Dermis blood vessel endothelial cell (primary cell): ENCODE measurements around the gene SLC2A10. TPM values are rescaled to one million over a fixed set of nuclear protein-coding genes. Genes with fewer than 3 reads are reported as not detected.

Source experiments
- DNase-seq: peaks from one replicate; pipeline ENCODE4 v3.0.0; 2010
- total RNA-seq: library from RNA; depleted of rRNA; stranded (reverse); fragments of >200 nt; gene quantifications from 2 replicates; pipeline ENCODE4 v1.2.3, GENCODE V29; 2014

The SLC2A10 gene
- total RNA-seq, 1 donor from 2014 or later, result 16.7 TPM

GRCh38 chr20:46739431-46740213 lies 30.2 kb downstream of the SLC2A10 start:
- no peak for DNase-seq

GRCh38 chr20:46740214-46740609 lies 30.8 kb downstream of the SLC2A10 start:
- no peak for DNase-seq

DNA sequence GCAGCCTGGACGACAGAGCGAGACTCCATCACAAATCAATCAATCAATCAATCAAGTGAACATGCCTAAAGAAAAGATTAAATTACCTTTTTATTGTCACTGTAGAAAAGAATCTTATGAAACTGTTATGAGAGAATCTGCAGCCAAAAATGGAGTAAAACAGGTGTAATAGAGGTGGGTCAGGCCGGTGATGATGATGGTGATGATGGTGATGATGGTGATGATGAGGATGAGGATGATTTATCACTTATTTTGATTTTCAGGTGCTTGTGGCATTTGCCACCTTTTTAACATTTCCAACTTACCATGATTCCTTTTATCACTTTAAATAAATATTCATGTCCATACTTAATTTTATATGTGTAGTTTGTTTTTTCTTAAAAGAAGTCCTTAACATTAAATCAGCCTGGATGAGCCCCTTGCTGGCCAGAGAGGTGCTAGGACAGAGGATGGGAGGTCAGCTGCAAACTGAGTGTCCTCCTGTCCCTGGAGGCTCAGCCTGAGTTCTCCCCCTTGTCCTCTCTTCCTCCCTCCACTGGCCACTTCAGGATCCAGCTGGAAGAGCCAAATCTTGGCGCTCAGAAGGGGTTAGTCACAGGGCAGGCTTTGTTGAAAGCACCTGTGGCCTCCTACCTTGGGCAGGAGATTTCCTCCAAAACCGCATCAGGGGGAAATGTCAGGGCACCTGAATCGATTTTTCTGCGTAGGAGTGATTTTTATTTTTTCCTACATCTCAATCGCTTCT lies 32.6 kb downstream of the SLC2A10 start:
- DNase-seq, result no peak

DNA sequence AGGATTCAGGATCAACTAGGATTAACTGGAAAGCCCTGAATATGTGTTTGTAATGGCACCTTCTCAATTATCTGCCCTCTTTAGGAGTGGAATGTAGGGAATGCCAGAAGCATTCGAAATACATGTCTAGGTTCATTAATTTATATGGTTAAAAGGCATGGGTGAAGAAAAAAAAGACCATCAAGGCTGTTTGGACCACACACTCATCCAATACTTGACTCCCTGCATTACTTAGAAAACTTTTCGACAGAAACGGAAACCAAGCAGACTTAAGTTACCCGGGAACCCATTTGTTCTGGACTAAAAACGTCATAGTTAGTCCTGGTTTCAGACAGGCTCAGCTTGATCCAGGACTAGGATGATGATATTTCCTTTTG lies 33.2 kb downstream of the SLC2A10 start:
- no peak for DNase-seq

GRCh38 chr20:46743088-46743487 lies 33.6 kb downstream of the SLC2A10 start:
- DNase-seq, result no peak

- DNase-seq, result no peak
Observed at GRCh38 chr20:46746956-46747526, 37.6 kb downstream of the SLC2A10 start.

GRCh38 chr20:46749147-46749546 lies 39.7 kb downstream of the SLC2A10 start:
- no peak for DNase-seq

DNA sequence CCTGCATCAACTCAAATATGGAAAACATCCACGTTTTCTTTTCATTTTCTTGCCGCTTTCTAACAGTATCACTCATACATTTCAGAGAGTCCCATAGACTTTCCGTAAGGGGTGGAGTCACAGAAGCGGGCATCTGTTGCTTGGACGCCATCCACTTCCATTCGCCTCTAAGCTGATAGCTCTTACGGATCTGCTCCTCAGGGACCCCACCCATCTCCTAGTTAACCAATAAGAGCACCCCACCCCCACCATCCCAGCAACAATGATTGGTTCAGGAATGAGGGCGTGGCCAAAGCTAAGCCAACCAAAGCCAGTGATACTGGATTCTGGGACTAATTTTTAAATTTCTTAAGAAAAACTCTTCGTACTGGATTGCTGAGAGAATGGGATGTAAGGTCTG lies 42.4 kb downstream of the SLC2A10 start:
- no peak for DNase-seq

GRCh38 chr20:46752728-46753127 lies 43.3 kb downstream of the SLC2A10 start:
- peak; percentile 72 for DNase-seq

- DNase-seq, result no peak
Observed at GRCh38 chr20:46755483-46756413, 46.3 kb downstream of the SLC2A10 start.

- no peak for DNase-seq
Observed at GRCh38 chr20:46756419-46756818, 47.0 kb downstream of the SLC2A10 start.

- no peak for DNase-seq
Observed at GRCh38 chr20:46757135-46757534, 47.7 kb downstream of the SLC2A10 start.

GRCh38 chr20:46757754-46758678 lies 48.6 kb downstream of the SLC2A10 start:
- peak; percentile 66 for DNase-seq

- DNase-seq, result no peak
Observed at GRCh38 chr20:46758929-46759669, 49.6 kb downstream of the SLC2A10 start.

DNA sequence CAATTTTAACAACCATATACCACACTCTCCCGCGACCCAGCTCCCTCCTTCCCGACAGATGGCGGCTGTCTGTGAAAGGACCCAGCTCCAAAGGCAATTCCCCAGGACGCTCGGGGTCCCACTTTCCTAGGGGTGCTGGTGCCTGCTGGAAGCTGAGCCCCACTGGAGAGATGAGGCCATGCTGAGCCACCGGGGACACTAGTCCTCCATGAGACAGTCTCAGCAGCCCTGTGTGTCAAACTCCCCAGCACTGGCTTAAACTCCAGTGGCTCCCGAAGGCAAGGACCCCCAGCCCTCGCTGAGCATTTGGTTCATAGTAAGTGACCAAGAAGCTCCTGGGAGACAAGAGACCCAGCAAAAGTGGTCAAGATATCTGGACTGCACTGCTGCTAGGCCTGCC lies 52.1 kb downstream of the SLC2A10 start:
- DNase-seq, result no peak

GRCh38 chr20:46764068-46764467 lies 54.6 kb downstream of the SLC2A10 start:
- DNase-seq, result no peak

DNA sequence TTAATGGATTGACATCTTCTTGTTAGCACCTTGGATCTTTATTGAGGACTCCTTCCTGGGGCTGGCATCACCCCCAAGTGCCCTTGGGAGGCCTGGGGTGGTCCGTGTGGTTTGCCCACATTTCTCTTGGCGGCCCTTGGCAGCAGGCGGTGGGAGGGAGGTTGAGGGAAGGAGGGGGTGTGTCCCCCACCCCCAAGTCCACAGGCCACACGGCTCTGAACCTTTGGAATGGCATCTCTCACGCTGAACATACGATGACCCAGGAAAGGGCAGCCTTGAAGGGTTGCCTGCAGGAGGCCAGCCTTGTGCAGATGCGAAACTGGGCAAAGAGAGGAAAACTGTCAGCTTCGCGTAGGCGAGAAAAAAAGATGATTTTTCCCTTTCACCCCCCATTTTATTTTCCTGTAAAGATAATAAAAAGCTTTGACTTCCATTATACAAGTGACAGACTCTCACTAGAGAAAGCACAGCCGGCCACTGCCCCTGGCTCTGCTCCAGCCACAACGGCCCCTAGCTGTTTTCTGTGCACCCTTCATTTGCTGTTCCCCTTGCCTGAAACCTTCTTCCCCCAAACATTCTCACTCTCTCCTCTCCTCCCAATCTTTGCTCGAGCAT lies 56.2 kb downstream of the SLC2A10 start:
- no peak for DNase-seq

DNA sequence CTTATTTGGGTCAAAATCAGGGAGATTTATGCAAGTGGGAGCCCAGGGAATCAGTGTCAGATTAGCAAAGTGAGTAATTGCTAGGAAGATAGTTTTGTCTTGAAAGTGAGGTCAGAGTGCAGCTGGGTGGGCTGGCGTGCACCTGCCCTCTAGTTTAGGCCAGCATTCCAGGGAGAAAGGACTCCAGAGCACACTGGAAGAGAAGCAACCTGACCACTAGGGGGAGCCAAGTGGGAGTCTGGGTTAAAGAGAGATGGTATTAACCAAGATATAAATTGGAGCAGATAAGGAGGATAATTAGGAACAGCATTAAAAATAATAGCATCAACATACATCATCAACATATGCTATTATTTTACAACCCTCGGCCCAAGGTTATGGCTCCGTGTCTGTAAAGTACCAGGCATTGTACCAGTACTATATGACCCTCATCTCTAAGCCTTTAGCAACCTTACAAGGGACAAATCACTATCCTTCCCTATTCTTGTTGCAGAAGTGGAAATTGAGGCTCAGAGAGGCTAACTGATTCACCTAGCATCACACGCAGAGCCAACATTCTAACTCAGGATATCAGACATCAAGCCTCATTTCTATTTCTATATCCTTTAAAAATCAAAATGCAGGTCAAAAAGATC lies 57.8 kb downstream of the SLC2A10 start:
- DNase-seq, result peak; percentile 63

- no peak for DNase-seq
Observed at GRCh38 chr20:46770330-46771194, 61.1 kb downstream of the SLC2A10 start.
